Anterior cingulate cortex (tissue), 58 donors: ENCODE data around the gene LCLAT1.
"Not testable (repeated sequence)": the region's sequence is repeated elsewhere in the genome, so short reads cannot be mapped to it uniquely, and the experiment has no call there.

ENCODE experiments used
- DNase-seq, 58 donors: peaks; one replicate each; lab custom pipeline; 2025; lab: John Stamatoyannopoulos, UW

Gene LCLAT1

GRCh38 chr2:30448866-30449265 lies 1.8 kb downstream of the LCLAT1 start:
- DNase-seq: no peak

GRCh38 chr2:30450025-30450424 lies 3.0 kb downstream of the LCLAT1 start:
- DNase-seq: no peak

- no peak for DNase-seq
Observed at GRCh38 chr2:30453498-30453897, 6.5 kb downstream of the LCLAT1 start.

- no peak for DNase-seq
Observed at GRCh38 chr2:30454571-30454970, 7.5 kb downstream of the LCLAT1 start.

- DNase-seq: no peak
Observed at GRCh38 chr2:30455114-30455738, 8.2 kb downstream of the LCLAT1 start.

GRCh38 chr2:30456106-30456505 lies 9.1 kb downstream of the LCLAT1 start:
- DNase-seq: no peak

- DNase-seq: no peak
Observed at GRCh38 chr2:30456579-30456978, 9.5 kb downstream of the LCLAT1 start.

- no peak for DNase-seq
Observed at GRCh38 chr2:30457296-30457695, 10.2 kb downstream of the LCLAT1 start.

GRCh38 chr2:30459140-30459539 lies 12.1 kb downstream of the LCLAT1 start:
- DNase-seq: no peak

GRCh38 chr2:30462131-30462857 lies 15.2 kb downstream of the LCLAT1 start:
- DNase-seq: no peak

GRCh38 chr2:30463535-30463934 lies 16.5 kb downstream of the LCLAT1 start:
- DNase-seq: no peak

GRCh38 chr2:30464544-30465170 lies 17.6 kb downstream of the LCLAT1 start:
- no peak for DNase-seq

- DNase-seq: no peak
Observed at GRCh38 chr2:30465171-30465545, 18.1 kb downstream of the LCLAT1 start.

GRCh38 chr2:30466216-30466615 lies 19.2 kb downstream of the LCLAT1 start:
- DNase-seq: no peak

GRCh38 chr2:30467062-30467826 lies 20.2 kb downstream of the LCLAT1 start:
- not testable (repeated sequence) for DNase-seq

- DNase-seq: no peak
Observed at GRCh38 chr2:30470426-30470825, 23.4 kb downstream of the LCLAT1 start.

- no peak for DNase-seq
Observed at GRCh38 chr2:30472326-30472725, 25.3 kb downstream of the LCLAT1 start.

- no peak for DNase-seq
Observed at GRCh38 chr2:30475542-30475941, 28.5 kb downstream of the LCLAT1 start.

GRCh38 chr2:30476636-30477035 lies 29.6 kb downstream of the LCLAT1 start:
- no peak for DNase-seq

- no peak for DNase-seq
Observed at GRCh38 chr2:30480703-30481322, 33.8 kb downstream of the LCLAT1 start.
